ENCODE measurements around the gene TUBGCP4.
A peak's percentile ranks its signal among the peaks of the same experiment; 100 is the strongest.

TUBGCP4 gene, protein sequence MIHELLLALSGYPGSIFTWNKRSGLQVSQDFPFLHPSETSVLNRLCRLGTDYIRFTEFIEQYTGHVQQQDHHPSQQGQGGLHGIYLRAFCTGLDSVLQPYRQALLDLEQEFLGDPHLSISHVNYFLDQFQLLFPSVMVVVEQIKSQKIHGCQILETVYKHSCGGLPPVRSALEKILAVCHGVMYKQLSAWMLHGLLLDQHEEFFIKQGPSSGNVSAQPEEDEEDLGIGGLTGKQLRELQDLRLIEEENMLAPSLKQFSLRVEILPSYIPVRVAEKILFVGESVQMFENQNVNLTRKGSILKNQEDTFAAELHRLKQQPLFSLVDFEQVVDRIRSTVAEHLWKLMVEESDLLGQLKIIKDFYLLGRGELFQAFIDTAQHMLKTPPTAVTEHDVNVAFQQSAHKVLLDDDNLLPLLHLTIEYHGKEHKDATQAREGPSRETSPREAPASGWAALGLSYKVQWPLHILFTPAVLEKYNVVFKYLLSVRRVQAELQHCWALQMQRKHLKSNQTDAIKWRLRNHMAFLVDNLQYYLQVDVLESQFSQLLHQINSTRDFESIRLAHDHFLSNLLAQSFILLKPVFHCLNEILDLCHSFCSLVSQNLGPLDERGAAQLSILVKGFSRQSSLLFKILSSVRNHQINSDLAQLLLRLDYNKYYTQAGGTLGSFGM

DNA sequence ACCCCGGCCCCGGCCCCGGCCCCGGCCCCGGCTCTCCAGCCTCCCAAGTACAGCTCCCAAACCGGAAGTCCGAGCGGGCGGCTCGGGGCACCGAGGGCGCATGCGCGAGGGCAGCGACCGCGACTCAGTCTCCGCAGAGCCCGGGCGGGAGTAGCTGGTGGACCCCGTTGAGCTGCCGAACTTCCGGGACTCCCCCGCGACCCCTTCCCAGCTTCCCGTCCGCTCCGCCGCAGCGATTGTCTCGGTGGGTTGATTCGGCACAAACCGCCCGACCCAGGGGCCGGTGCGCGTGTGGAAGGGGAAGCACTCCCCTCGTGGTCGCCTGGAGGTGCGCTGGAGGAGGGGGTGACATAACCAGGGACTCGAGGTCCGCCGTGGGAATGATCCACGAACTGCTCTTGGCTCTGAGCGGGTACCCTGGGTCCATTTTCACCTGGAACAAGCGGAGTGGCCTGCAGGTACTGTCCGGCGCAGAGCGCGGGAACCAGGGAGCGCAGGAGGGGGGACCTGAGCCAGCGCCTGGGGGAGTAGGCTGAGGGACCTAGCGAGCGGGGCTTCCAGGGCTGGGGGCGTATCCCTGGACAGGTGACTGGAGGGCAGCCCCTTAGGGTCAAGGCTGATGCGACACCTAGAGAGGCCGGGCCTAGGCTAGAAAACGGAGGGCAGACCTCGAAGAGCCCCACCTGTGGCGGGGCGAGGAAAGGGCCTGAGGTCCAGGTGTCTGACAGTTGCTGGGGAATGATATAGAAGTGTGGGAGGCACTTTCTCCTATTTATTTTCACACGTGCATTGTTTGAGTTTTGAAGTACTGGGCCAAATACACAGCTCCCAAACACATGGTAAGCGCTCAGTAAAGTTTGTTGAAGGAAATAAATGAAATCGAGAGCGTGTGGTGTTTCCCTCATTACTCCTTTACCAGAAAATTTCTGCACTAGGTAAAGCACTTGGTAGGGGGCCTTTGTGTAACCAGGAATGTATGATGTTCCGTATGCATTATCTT lies at the start of gene TUBGCP4, which contains the start of gene ZSCAN29:
TUBGCP4 (plus strand) TSS at position 127 of the 1,000 bp plus-strand sequence; CDS start at position 381, 254 bp downstream.
ZSCAN29 (minus strand) TSS at position 69 of the 1,000 bp plus-strand sequence. CDS start 1,130 bp downstream, outside the sequence.
- peak within 1 kb of the TSS; percentile 95 for H3K4me3 ChIP-seq (ENCODE audit: low read depth in 1 of 2, low read length in 2 of 2)
- peaks cover 27% of the 10 kb centered on the region in 2 donors for H3K4me1 ChIP-seq (ENCODE audit: control insufficient read depth in 1 of 2, insufficient read depth in 2 of 2, low read length in 2 of 2)
- H3K9ac ChIP-seq (ENCODE audit: low read depth in 1 of 2, low read length in 2 of 2) = peak within 1 kb of the TSS; percentile 76 to 90
- H3K27ac ChIP-seq (ENCODE audit: low read depth, low read length) = no peak within 1 kb of the TSS
- no peaks in the 10 kb centered on the region for H3K9me3 ChIP-seq (ENCODE audit: control insufficient read depth in 1 of 2, low read length in 2 of 2)
- no peaks in the 10 kb centered on the region for H3K27me3 ChIP-seq (ENCODE audit: control insufficient read depth in 1 of 2, insufficient read depth in 2 of 2, low read length in 2 of 2)
- peaks cover 8 to 18% of the 10 kb centered on the region in 2 donors for H3K36me3 ChIP-seq (ENCODE audit: control insufficient read depth in 1 of 2, insufficient read depth in 2 of 2, low read length in 2 of 2)

GRCh38 chr15:43325039-43325684 lies 45.7 kb upstream of the TUBGCP4 start:
- H3K4me3 ChIP-seq (ENCODE audit: low read depth in 1 of 2, low read length in 2 of 2) = no peak overlapping the region
- peaks cover 0 to 6% of the 10 kb centered on the region in 2 donors for H3K36me3 ChIP-seq (ENCODE audit: control insufficient read depth in 1 of 2, insufficient read depth in 2 of 2, low read length in 2 of 2)
- H3K4me1 ChIP-seq (ENCODE audit: control insufficient read depth in 1 of 2, insufficient read depth in 2 of 2, low read length in 2 of 2) = peaks cover 16 to 17% of the 10 kb centered on the region in 2 donors
- H3K9me3 ChIP-seq (ENCODE audit: control insufficient read depth in 1 of 2, low read length in 2 of 2) = no peaks in the 10 kb centered on the region
- H3K27me3 ChIP-seq (ENCODE audit: control insufficient read depth in 1 of 2, insufficient read depth in 2 of 2, low read length in 2 of 2) = no peaks in the 10 kb centered on the region
- H3K27ac ChIP-seq (ENCODE audit: low read depth, low read length) = no peak overlapping the region
- H3K9ac ChIP-seq (ENCODE audit: low read depth in 1 of 2, low read length in 2 of 2) = no peak overlapping the region

DNA sequence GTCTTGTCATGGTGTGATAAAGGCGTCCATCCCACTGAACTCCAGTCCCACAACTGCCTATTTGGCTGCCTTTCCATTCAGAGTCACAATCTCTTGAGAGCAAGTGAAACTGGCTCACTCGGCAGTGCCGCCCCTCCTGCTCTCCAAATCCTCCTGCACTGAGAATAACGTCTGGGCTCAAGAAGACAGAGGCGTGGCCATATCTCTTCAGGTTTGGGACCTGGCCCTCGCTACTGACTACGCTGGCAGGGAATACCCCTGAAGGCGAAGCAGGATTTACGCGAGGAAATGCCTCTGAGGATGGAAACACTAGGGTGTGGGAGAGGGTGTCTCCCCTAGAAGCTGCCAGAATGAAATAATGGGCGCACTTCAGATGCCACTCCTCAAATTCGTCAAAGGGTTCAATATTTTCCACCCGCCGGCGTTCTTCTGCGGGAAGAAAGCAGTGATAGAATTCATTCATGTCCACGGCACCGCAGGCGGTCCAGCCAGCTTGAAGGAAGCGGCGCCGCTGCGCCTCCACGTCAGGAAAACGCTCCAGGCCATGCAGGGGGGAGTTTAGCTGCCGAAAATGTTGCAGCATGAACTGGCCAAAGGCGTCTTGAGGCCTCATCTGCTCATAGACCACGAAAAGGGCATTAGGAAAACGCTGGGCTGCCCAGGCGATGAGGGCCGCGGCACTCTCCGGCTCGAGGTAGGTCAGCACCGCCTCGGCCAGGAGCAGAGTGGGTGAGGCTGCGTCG lies 41.5 kb upstream of the TUBGCP4 start:
- Histone ChIP-seq H3K36me3 (ENCODE audit: control insufficient read depth in 1 of 2, insufficient read depth in 2 of 2, low read length in 2 of 2) (peaks cover 0 to 6% of the 10 kb centered on the region in 2 donors), H3K9ac (ENCODE audit: low read depth in 1 of 2, low read length in 2 of 2) (peak overlapping the region; percentile 83 to 87), H3K27ac (ENCODE audit: low read depth, low read length) (peak overlapping the region; percentile 98), H3K9me3 (ENCODE audit: control insufficient read depth in 1 of 2, low read length in 2 of 2) (no peaks in the 10 kb centered on the region), H3K4me1 (ENCODE audit: control insufficient read depth in 1 of 2, insufficient read depth in 2 of 2, low read length in 2 of 2) (peaks cover 23% of the 10 kb centered on the region in 2 donors), H3K27me3 (ENCODE audit: control insufficient read depth in 1 of 2, insufficient read depth in 2 of 2, low read length in 2 of 2) (no peaks in the 10 kb centered on the region), H3K4me3 (ENCODE audit: low read depth in 1 of 2, low read length in 2 of 2) (peak overlapping the region; percentile 91 to 93)

DNA sequence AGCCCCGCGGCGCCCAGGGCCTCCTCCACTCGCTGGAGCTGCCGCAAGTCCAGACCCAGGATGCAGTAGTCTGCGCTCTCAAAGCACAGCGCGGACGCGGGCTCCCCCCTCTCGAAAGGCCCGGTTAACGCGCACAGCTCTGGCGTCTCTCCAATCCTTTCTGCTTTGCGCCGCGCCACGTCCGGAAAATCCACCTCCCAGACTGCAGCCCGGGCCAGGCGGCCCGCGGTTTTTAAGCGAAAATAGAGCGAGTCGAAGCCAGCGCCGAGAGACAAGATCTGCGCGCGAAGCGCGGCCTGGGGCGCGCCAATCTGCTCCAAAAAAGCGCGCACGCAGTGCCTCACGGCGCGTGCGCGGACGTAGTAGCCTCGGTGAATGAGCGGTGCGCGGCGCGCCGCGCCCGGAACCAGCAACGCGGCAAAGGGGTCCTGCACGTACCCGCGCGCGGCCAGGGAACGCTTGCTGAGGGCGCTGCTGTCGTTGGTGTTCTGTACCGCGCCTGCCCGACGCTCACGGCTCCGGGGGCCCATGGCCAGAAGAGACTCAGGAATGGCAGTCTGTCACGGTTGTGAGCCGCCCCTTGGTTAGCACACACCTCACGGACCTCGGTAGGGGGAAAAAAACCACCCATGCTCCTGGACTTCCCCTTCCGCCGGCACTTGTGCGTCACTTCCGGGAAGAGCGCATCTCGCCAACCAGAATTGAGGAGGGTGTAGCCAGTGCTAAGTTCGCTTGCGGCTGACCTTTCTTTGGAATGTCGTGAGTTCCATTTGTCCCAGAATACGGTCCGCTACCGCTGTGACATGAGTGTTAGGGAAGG lies 40.7 kb upstream of the TUBGCP4 start, which contains the start of gene LCMT2:
LCMT2 (minus strand) TSS at position 614 of the 820 bp plus-strand sequence; CDS start at position 530, 84 bp downstream.
- H3K9ac ChIP-seq (ENCODE audit: low read depth in 1 of 2, low read length in 2 of 2) = peak within 1 kb of the TSS; percentile 83 to 87
- H3K4me1 ChIP-seq (ENCODE audit: control insufficient read depth in 1 of 2, insufficient read depth in 2 of 2, low read length in 2 of 2) = peaks cover 23% of the 10 kb centered on the region in 2 donors
- no peaks in the 10 kb centered on the region for H3K27me3 ChIP-seq (ENCODE audit: control insufficient read depth in 1 of 2, insufficient read depth in 2 of 2, low read length in 2 of 2)
- H3K36me3 ChIP-seq (ENCODE audit: control insufficient read depth in 1 of 2, insufficient read depth in 2 of 2, low read length in 2 of 2) = peaks cover 0 to 6% of the 10 kb centered on the region in 2 donors
- peak within 1 kb of the TSS; percentile 98 for H3K27ac ChIP-seq (ENCODE audit: low read depth, low read length)
- H3K4me3 ChIP-seq (ENCODE audit: low read depth in 1 of 2, low read length in 2 of 2) = peak within 1 kb of the TSS; percentile 91 to 93
- no peaks in the 10 kb centered on the region for H3K9me3 ChIP-seq (ENCODE audit: control insufficient read depth in 1 of 2, low read length in 2 of 2)

DNA sequence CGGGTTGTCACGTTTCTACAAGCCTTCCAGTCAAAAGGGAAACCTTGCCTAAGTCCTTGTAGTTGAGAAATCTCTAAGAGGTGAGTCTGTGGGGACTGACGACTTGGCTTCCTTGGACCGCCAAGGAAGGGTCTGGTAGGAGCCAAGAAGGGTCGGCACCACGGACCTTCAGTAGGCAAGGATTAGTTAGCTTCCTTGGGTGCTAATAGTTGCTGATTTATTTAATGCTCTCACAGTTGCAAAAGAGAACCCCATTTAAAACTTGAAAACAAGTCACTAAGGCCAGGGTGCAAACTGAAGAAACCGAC lies 40.2 kb upstream of the TUBGCP4 start:
- peaks cover 23% of the 10 kb centered on the region in 2 donors for H3K4me1 ChIP-seq (ENCODE audit: control insufficient read depth in 1 of 2, insufficient read depth in 2 of 2, low read length in 2 of 2)
- peak overlapping the region; percentile 98 for H3K27ac ChIP-seq (ENCODE audit: low read depth, low read length)
- peak overlapping the region; percentile 83 to 87 for H3K9ac ChIP-seq (ENCODE audit: low read depth in 1 of 2, low read length in 2 of 2)
- H3K27me3 ChIP-seq (ENCODE audit: control insufficient read depth in 1 of 2, insufficient read depth in 2 of 2, low read length in 2 of 2) = no peaks in the 10 kb centered on the region
- no peaks in the 10 kb centered on the region for H3K9me3 ChIP-seq (ENCODE audit: control insufficient read depth in 1 of 2, low read length in 2 of 2)
- peaks cover 0 to 6% of the 10 kb centered on the region in 2 donors for H3K36me3 ChIP-seq (ENCODE audit: control insufficient read depth in 1 of 2, insufficient read depth in 2 of 2, low read length in 2 of 2)
- peak overlapping the region; percentile 91 to 93 for H3K4me3 ChIP-seq (ENCODE audit: low read depth in 1 of 2, low read length in 2 of 2)

DNA sequence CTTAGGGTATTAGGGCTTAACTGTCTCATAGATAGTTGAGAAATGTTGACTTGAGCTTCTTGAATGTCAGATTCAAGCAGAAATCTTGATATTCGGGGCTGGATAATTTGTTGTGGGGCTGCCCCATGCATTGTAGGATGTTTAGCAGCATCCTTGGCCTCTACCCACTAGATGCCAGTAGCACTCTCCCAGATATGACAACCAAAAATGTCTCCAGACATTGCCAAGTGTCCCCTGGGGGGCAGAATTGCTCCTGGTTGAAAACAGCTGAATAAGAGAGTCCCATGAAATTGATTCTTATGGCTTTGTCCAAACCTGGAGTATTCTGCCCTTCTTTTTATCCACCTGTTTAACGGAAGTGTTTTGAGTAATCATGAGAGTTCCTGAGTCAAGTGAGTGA lies 24.6 kb upstream of the TUBGCP4 start:
- H3K4me1 ChIP-seq (ENCODE audit: control insufficient read depth in 1 of 2, insufficient read depth in 2 of 2, low read length in 2 of 2) = no peaks in the 10 kb centered on the region
- H3K27me3 ChIP-seq (ENCODE audit: control insufficient read depth in 1 of 2, insufficient read depth in 2 of 2, low read length in 2 of 2) = no peaks in the 10 kb centered on the region
- H3K36me3 ChIP-seq (ENCODE audit: control insufficient read depth in 1 of 2, insufficient read depth in 2 of 2, low read length in 2 of 2) = peaks cover 11 to 17% of the 10 kb centered on the region in 2 donors
- H3K9ac ChIP-seq (ENCODE audit: low read depth in 1 of 2, low read length in 2 of 2) = no peak overlapping the region
- H3K4me3 ChIP-seq (ENCODE audit: low read depth in 1 of 2, low read length in 2 of 2) = no peak overlapping the region
- no peaks in the 10 kb centered on the region for H3K9me3 ChIP-seq (ENCODE audit: control insufficient read depth in 1 of 2, low read length in 2 of 2)
- H3K27ac ChIP-seq (ENCODE audit: low read depth, low read length) = no peak overlapping the region

DNA sequence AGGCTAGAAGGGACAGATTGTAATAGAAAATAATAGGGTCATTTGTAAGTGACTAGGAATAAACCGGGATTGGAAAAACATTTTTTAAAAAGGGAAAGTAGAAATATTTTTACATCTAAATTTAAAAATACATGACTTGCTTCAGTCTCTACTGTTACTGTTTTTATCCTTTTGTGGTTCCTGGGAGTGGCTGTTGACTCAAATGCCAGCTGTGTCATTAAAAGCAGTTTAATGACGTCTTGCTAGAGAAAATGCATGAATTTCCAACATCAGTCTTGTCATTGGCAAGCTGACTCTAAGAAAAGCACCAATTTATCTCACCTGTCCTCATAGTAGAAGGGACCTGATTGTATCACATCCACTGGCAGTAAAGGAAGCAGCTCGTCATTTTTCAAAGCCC lies 23.8 kb upstream of the TUBGCP4 start:
- H3K27ac ChIP-seq (ENCODE audit: low read depth, low read length) = no peak overlapping the region
- H3K27me3 ChIP-seq (ENCODE audit: control insufficient read depth in 1 of 2, insufficient read depth in 2 of 2, low read length in 2 of 2) = no peaks in the 10 kb centered on the region
- H3K9ac ChIP-seq (ENCODE audit: low read depth in 1 of 2, low read length in 2 of 2) = no peak overlapping the region
- H3K4me1 ChIP-seq (ENCODE audit: control insufficient read depth in 1 of 2, insufficient read depth in 2 of 2, low read length in 2 of 2) = no peaks in the 10 kb centered on the region
- H3K36me3 ChIP-seq (ENCODE audit: control insufficient read depth in 1 of 2, insufficient read depth in 2 of 2, low read length in 2 of 2) = peaks cover 16 to 20% of the 10 kb centered on the region in 2 donors
- H3K4me3 ChIP-seq (ENCODE audit: low read depth in 1 of 2, low read length in 2 of 2) = no peak overlapping the region
- no peaks in the 10 kb centered on the region for H3K9me3 ChIP-seq (ENCODE audit: control insufficient read depth in 1 of 2, low read length in 2 of 2)

- Histone ChIP-seq H3K27ac (ENCODE audit: low read depth, low read length) (no peak overlapping the region), H3K9ac (ENCODE audit: low read depth in 1 of 2, low read length in 2 of 2) (no peak overlapping the region), H3K4me1 (ENCODE audit: control insufficient read depth in 1 of 2, insufficient read depth in 2 of 2, low read length in 2 of 2) (no peaks in the 10 kb centered on the region), H3K36me3 (ENCODE audit: control insufficient read depth in 1 of 2, insufficient read depth in 2 of 2, low read length in 2 of 2) (peaks cover 16% of the 10 kb centered on the region in 2 donors), H3K9me3 (ENCODE audit: control insufficient read depth in 1 of 2, low read length in 2 of 2) (no peaks in the 10 kb centered on the region), H3K27me3 (ENCODE audit: control insufficient read depth in 1 of 2, insufficient read depth in 2 of 2, low read length in 2 of 2) (no peaks in the 10 kb centered on the region), H3K4me3 (ENCODE audit: low read depth in 1 of 2, low read length in 2 of 2) (no peak overlapping the region)
Measured at GRCh38 chr15:43352693-43353382, 18.1 kb upstream of the TUBGCP4 start.

Measured in duodenal mucosa (tissue), 2 donors.